HEK293 (cell line): Measurements from ENCODE around the gene KRTAP2-4.
"Not testable (repeated sequence)": the region's sequence is repeated elsewhere in the genome, so short reads cannot be mapped to it uniquely, and the experiment has no call there.

Experiments used
- CTCF ChIA-PET: fragments of 350-600 bp; formaldehyde crosslinking; extraction: SDS; loops from one replicate; lab custom pipeline; 2021; ENCODE audit warnings: antibody characterized with exemption; lab: Yijun Ruan, JAX
- POLR2A ChIA-PET: fragments of 300-600 bp; formaldehyde crosslinking; extraction: SDS; loops from one replicate; lab custom pipeline; 2020; ENCODE audit warnings: antibody characterized with exemption, inconsistent platforms; lab: Yijun Ruan, JAX
- H3K27ac ChIP-seq: fragments of 200-500 bp; sonication (Bioruptor generic); 2 replicates; pipeline ENCODE4 v1.5.1; 2014; ENCODE audit warnings: low read depth, low read length, control low read depth, inconsistent platforms; ENCODE audit errors: extremely low read depth
- H3K36me3 ChIP-seq, 2 experiments: fragments of 200-500 bp in 1 of 2; sonication (Bioruptor generic) in 1 of 2; 1 replicate in 1 of 2; 2 replicates in 1 of 2; pipeline ENCODE4 v1.5.1; 2014 to 2017; ENCODE audit warnings: inconsistent platforms in 2 of 2, low read length in 2 of 2; ENCODE audit not compliant: control insufficient read depth in 2 of 2, insufficient read depth in 1 of 2
- H3K4me1 ChIP-seq: fragments of 200-500 bp; sonication (Bioruptor generic); 2 replicates; pipeline ENCODE4 v1.5.1; 2014; ENCODE audit warnings: mild to moderate bottlenecking, low read length, inconsistent platforms; ENCODE audit not compliant: control insufficient read depth, insufficient read depth
- H3K4me3 ChIP-seq: 2 replicates; pipeline ENCODE4 v1.5.1; 2011; ENCODE audit warnings: low read depth, mild to moderate bottlenecking, control low read depth, low read length, moderate library complexity
- H3K9me3 ChIP-seq: fragments of 200-500 bp; sonication (Bioruptor generic); 2 replicates; pipeline ENCODE4 v1.5.1; 2014; ENCODE audit warnings: low read depth, low read length, inconsistent platforms; ENCODE audit not compliant: control insufficient read depth, insufficient read depth
- GLIS1 ChIP-seq: fragments of 450-650 bp; formaldehyde crosslinking; IDR thresholded peaks from 2 replicates; pipeline ENCODE4 v1.5.1; 2016; ENCODE audit warnings: missing biosample characterization, missing genetic modification characterization
- PRDM1 ChIP-seq: fragments of 450-650 bp; formaldehyde crosslinking; IDR thresholded peaks from 2 replicates; pipeline ENCODE4; 2016; ENCODE audit warnings: missing biosample characterization, missing genetic modification characterization
- SCRT2 ChIP-seq: fragments of 450-650 bp; formaldehyde crosslinking; IDR thresholded peaks from 2 replicates; pipeline ENCODE4 v1.5.1; 2016; ENCODE audit warnings: missing biosample characterization, missing genetic modification characterization
- SETDB1 ChIP-seq: IDR thresholded peaks from one replicate; pipeline ENCODE4 v1.6.1; 2017; ENCODE audit warnings: mild to moderate bottlenecking, low read length, moderate library complexity, mixed read lengths; ENCODE audit not compliant: insufficient read length
- SP2 ChIP-seq: fragments of 450-650 bp; formaldehyde crosslinking; IDR thresholded peaks from 2 replicates; pipeline ENCODE4 v1.5.1; 2016; ENCODE audit warnings: missing biosample characterization, missing genetic modification characterization
- ZFP69B ChIP-seq: fragments of 450-650 bp; formaldehyde crosslinking; IDR thresholded peaks from 2 replicates; pipeline ENCODE4 v1.5.1; 2016; ENCODE audit warnings: missing biosample characterization, missing genetic modification characterization
- ZIC2 ChIP-seq: fragments of 450-650 bp; formaldehyde crosslinking; IDR thresholded peaks from 2 replicates; pipeline ENCODE4 v1.5.1; 2016; ENCODE audit warnings: missing biosample characterization, missing genetic modification characterization
- ZNF132 ChIP-seq: fragments of 450-650 bp; formaldehyde crosslinking; IDR thresholded peaks from 2 replicates; pipeline ENCODE4 v1.5.1; 2017; ENCODE audit warnings: missing biosample characterization, missing genetic modification characterization, borderline replicate concordance
- ZNF239 ChIP-seq: fragments of 450-650 bp; formaldehyde crosslinking; IDR thresholded peaks from 2 replicates; pipeline ENCODE4 v1.5.1; 2016; ENCODE audit warnings: missing biosample characterization, missing genetic modification characterization
- ZNF354C ChIP-seq: fragments of 450-650 bp; formaldehyde crosslinking; IDR thresholded peaks from 2 replicates; pipeline ENCODE4 v1.5.1; 2016; ENCODE audit warnings: missing biosample characterization, missing genetic modification characterization, low read depth, borderline replicate concordance
- ZNF423 ChIP-seq: fragments of 450-650 bp; formaldehyde crosslinking; IDR thresholded peaks from 2 replicates; pipeline ENCODE4 v1.5.1; 2016; ENCODE audit warnings: missing biosample characterization, missing genetic modification characterization
- ZNF626 ChIP-seq: fragments of 450-650 bp; sonication (Bioruptor Pico); formaldehyde crosslinking; IDR thresholded peaks from 2 replicates; pipeline ENCODE4 v1.5.1; 2018; ENCODE audit warnings: missing biosample characterization, missing genetic modification characterization, inconsistent platforms
- ZNF645 ChIP-seq: fragments of 450-650 bp; formaldehyde crosslinking; IDR thresholded peaks from 2 replicates; pipeline ENCODE4; 2016; ENCODE audit warnings: missing biosample characterization, missing genetic modification characterization

Gene KRTAP2-4

GRCh38 chr17:41046735-41047465 lies 18.8 kb downstream of the KRTAP2-4 start, which contains the start of gene KRTAP2-1:
Gene KRTAP2-1, minus strand, starts transcription at chr17:41047316. Its CDS starts 49 bp downstream, at chr17:41047267.
- H3K4me3 ChIP-seq, POLR2A ChIA-PET: not testable (repeated sequence)
- TF ChIP-seq ZIC2 (peak; percentile 94), GLIS1 (tag by site-specific recombination) (peak; percentile 79)
- TF ChIP-seq, all 188 proteins: peak for 2; not testable (repeated sequence) for 186
- CTCF ChIA-PET, H3K9me3 ChIP-seq, H3K4me1 ChIP-seq, H3K27ac ChIP-seq, H3K36me3 ChIP-seq: not testable (repeated sequence)

GRCh38 chr17:41042953-41043352 lies 22.7 kb downstream of the KRTAP2-4 start:
- TF ChIP-seq ZNF645 (tag by site-specific recombination) (no peak), ZNF626 (no peak), ZNF239 (tag by site-specific recombination) (no peak), ZNF423 (tag by site-specific recombination) (no peak), ZFP69B (tag by site-specific recombination) (no peak), ZNF132 (tag by site-specific recombination) (no peak), SP2 (tag by site-specific recombination) (no peak), SETDB1 (no peak)
- POLR2A ChIA-PET = no interaction called here
- Histone ChIP-seq H3K27ac (no peak overlapping the region), H3K9me3 (no peaks in the 10 kb centered on the region; the same call in 1 of the 2 replicates), H3K4me3 (no peak overlapping the region), H3K4me1 (no peaks in the 10 kb centered on the region), H3K36me3 (no peaks in the 10 kb centered on the region)
- CTCF ChIA-PET = interaction anchor here (1.0 to 1.5 kb wide), 2 partner anchors 15 to 79 kb away, joined by 3 read pairs; no protein-coding TSS in a partner anchor

- CTCF ChIA-PET = interaction anchor here (0.6 to 0.7 kb wide), 3 partner anchors 164 to 472 kb away, joined by 3 to 4 read pairs (median 3); no protein-coding TSS in a partner anchor
- POLR2A ChIA-PET, H3K9me3 ChIP-seq: not testable (repeated sequence)
These were observed 24.7 kb downstream of the KRTAP2-4 start, which contains the start of gene KRTAP1-1 for GRCh38 chr17:41040783-41041571. Gene KRTAP1-1, minus strand, starts transcription at chr17:41041450. Its CDS starts 53 bp downstream, at chr17:41041397.

GRCh38 chr17:41037853-41038350 lies 27.8 kb downstream of the KRTAP2-4 start:
- POLR2A ChIA-PET = no interaction called here
- Histone ChIP-seq H3K4me3 (no peak overlapping the region), H3K27ac (no peak overlapping the region)
- TF ChIP-seq PRDM1 (tag by site-specific recombination) (no peak), ZNF354C (tag by site-specific recombination) (no peak)
- TF ChIP-seq, all 188 proteins: peak for 0
- Histone ChIP-seq H3K9me3 (no peaks in the 10 kb centered on the region), H3K36me3 (no peaks in the 10 kb centered on the region), H3K4me1 (no peaks in the 10 kb centered on the region)
- CTCF ChIA-PET = interaction anchor here (0.5 to 1.0 kb wide), 3 partner anchors 9 to 314 kb away, joined by 3 read pairs; no protein-coding TSS in a partner anchor

More at GRCh38 chr17:41040783-41041571, 24.7 kb downstream of the KRTAP2-4 start, which contains the start of gene KRTAP1-1:
- H3K36me3 ChIP-seq, H3K4me3 ChIP-seq, H3K27ac ChIP-seq, H3K4me1 ChIP-seq: not testable (repeated sequence)
- 0 out of 2 replicates have a peak, but pooled peaks have one; percentile 29 for TF ChIP-seq SCRT2

- POLR2A ChIA-PET, H3K4me1 ChIP-seq, H3K36me3 ChIP-seq, CTCF ChIA-PET, H3K9me3 ChIP-seq, H3K27ac ChIP-seq, H3K4me3 ChIP-seq: not testable (repeated sequence)
These were observed 31.2 kb downstream of the KRTAP2-4 start, which contains the start of gene KRTAP1-3 for GRCh38 chr17:41034346-41034935. Gene KRTAP1-3, minus strand, starts transcription at chr17:41034874. Its CDS starts 53 bp downstream, at chr17:41034821.
